Hepatocyte (in vitro differentiated cells): ENCODE results near the gene KLF1. TPM values are rescaled to one million over a fixed set of nuclear protein-coding genes. Genes with fewer than 3 reads are reported as not detected.

Experiments used
- DNase-seq: peaks from one replicate; pipeline ENCODE4 v3.0.0-alpha.2; 2016; ENCODE audit warnings: low spot score
- H2AFZ ChIP-seq: fragments of 200-600 bp; sonication (generic); 2 replicates; pipeline ENCODE4 v1.6.0; 2016; ENCODE audit warnings: antibody characterized with exemption, mild to moderate bottlenecking
- H3K27ac ChIP-seq: fragments of 200-600 bp; sonication (generic); 2 replicates; pipeline ENCODE4 v1.5.1; 2016; ENCODE audit warnings: mild to moderate bottlenecking
- H3K27me3 ChIP-seq: fragments of 200-600 bp; sonication (generic); 2 replicates; pipeline ENCODE4 v1.6.1; 2016
- H3K36me3 ChIP-seq: fragments of 200-600 bp; sonication (generic); replicated peaks from 2 replicates; pipeline ENCODE4 v1.5.1; 2016; ENCODE audit warnings: low read depth; ENCODE audit not compliant: insufficient read depth
- H3K4me1 ChIP-seq: fragments of 200-600 bp; sonication (generic); 2 replicates; pipeline ENCODE4 v1.5.1; 2016; ENCODE audit warnings: mild to moderate bottlenecking, moderate library complexity; ENCODE audit not compliant: insufficient read depth
- H3K4me2 ChIP-seq: fragments of 200-600 bp; sonication (generic); 2 replicates; pipeline ENCODE4 v1.6.0; 2016
- H3K4me3 ChIP-seq: fragments of 200-600 bp; sonication (generic); 2 replicates; pipeline ENCODE4 v1.5.1; 2016; ENCODE audit warnings: mild to moderate bottlenecking
- H3K79me2 ChIP-seq: fragments of 200-600 bp; sonication (generic); 2 replicates; pipeline ENCODE4 v1.6.0; 2017; ENCODE audit warnings: mild to moderate bottlenecking
- H3K9me2 ChIP-seq: fragments of 200-600 bp; sonication (generic); replicated peaks from 2 replicates; pipeline ENCODE4 v1.6.0; 2017; ENCODE audit warnings: mild to moderate bottlenecking; ENCODE audit not compliant: insufficient read depth
- H3K9me3 ChIP-seq: fragments of 200-600 bp; sonication (generic); 2 replicates; pipeline ENCODE4 v1.5.1; 2016; ENCODE audit warnings: low read depth, mild to moderate bottlenecking
- H4K20me1 ChIP-seq: fragments of 200-600 bp; sonication (generic); 2 replicates; pipeline ENCODE4 v1.6.0; 2016; ENCODE audit warnings: mild to moderate bottlenecking; ENCODE audit not compliant: insufficient read depth, poor library complexity, severe bottlenecking
- CTCF ChIP-seq: fragments of 200-600 bp; sonication (generic); IDR thresholded peaks from 2 replicates; pipeline ENCODE4 v1.5.1; 2016; ENCODE audit warnings: antibody characterized with exemption, mild to moderate bottlenecking; ENCODE audit not compliant: poor library complexity
- EZH2 ChIP-seq: fragments of 200-600 bp; sonication (generic); IDR thresholded peaks from 2 replicates; pipeline ENCODE4 v1.6.1; 2016; ENCODE audit warnings: antibody characterized with exemption, mild to moderate bottlenecking, borderline replicate concordance
- EZH2phosphoT487 ChIP-seq: fragments of 200-600 bp; sonication (generic); IDR thresholded peaks from one replicate; pipeline ENCODE4 v1.6.1; 2018; ENCODE audit warnings: antibody characterized with exemption, mild to moderate bottlenecking, low read depth, moderate library complexity; ENCODE audit not compliant: unreplicated experiment, severe bottlenecking
- WGBS: methylation state at CpG from one replicate; pipeline ENCODE4 v1.1.6; 2016; ENCODE audit warnings: low lambda C conversion rate; ENCODE audit errors: missing lambda C conversion rate; 5-methylcytosine and 5-hydroxymethylcytosine counted together
- polyA plus RNA-seq: library from polyadenylated mRNA; unstranded; fragments of >200 nt; fragmentation: Nextera tagmentation; extraction: Ambion mirVana; gene quantifications from 2 replicates; pipeline ENCODE4 v1.2.1, GENCODE V29; 2016
- total RNA-seq: library from RNA; depleted of rRNA; stranded (reverse); fragments of >200 nt; gene quantifications from 2 replicates; pipeline ENCODE4 v1.2.3, GENCODE V29; 2014

The KLF1 gene
- total and polyA plus RNA-seq, 2 experiments from 2014 or later, result 0.37 TPM; not detected in 1

GRCh38 chr19:12913851-12914690 is 27.1 kb upstream of the KLF1 start:
- Histone ChIP-seq H3K36me3 (no peaks in the 10 kb centered on the region), H3K79me2 (no peaks in the 10 kb centered on the region), H4K20me1 (no peaks in the 10 kb centered on the region), H3K27me3 (no peaks in the 10 kb centered on the region), H3K4me1 (peaks cover 20% of the 10 kb centered on the region), H3K27ac (peak overlapping the region; percentile 79), H3K4me2 (peak overlapping the region; percentile 61), H3K4me3 (no peak overlapping the region), H3K9me2 (no peaks in the 10 kb centered on the region), H2AFZ (no peak overlapping the region), H3K9me3 (no peaks in the 10 kb centered on the region)
- WGBS, result 74% methylated on average over 12 of the region's 12 CpGs
- DNase-seq, result no peak
- TF ChIP-seq EZH2 (no peak), EZH2phosphoT487 (no peak), CTCF (no peak)

DNA sequence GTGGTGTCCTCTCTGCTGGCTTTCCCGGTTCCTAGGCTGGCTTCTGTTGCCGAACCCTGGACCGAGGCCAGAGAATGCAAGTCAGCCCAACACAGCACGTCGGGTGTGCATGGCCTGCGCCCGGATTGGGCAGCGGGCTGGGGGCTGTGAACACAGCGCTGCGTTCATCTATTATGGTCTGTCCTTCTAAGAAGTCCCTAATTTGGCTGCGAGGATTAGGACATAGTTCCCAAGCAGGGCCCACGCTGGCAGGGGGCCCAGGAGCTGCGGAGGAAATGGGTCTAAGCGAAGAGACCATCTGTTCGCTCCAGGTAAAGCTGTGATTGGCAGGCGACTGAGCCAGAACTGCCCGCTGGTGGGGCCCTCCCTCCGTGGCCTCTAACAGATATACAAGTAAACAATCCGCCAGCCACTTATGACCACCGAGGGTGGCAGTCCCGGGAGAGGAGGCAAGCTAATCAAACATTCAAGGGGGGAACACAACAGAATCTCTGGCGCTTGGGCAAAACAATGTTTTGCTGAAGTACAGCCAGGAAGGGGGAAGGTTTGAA is 26.1 kb upstream of the KLF1 start:
- WGBS, result 21% methylated on average over 22 of the region's 22 CpGs
- Histone ChIP-seq H3K27me3 (no peaks in the 10 kb centered on the region), H2AFZ (peak overlapping the region; percentile 50), H3K4me2 (peak overlapping the region; percentile 61), H4K20me1 (no peaks in the 10 kb centered on the region), H3K9me3 (no peaks in the 10 kb centered on the region), H3K4me3 (no peak overlapping the region), H3K9me2 (no peaks in the 10 kb centered on the region), H3K79me2 (no peaks in the 10 kb centered on the region), H3K27ac (peak overlapping the region; percentile 79), H3K4me1 (peaks cover 20% of the 10 kb centered on the region), H3K36me3 (no peaks in the 10 kb centered on the region)
- peak; percentile 75 for DNase-seq
- TF ChIP-seq CTCF, result no peak
- TF ChIP-seq EZH2, result no peak
- no peak for TF ChIP-seq EZH2phosphoT487

DNA sequence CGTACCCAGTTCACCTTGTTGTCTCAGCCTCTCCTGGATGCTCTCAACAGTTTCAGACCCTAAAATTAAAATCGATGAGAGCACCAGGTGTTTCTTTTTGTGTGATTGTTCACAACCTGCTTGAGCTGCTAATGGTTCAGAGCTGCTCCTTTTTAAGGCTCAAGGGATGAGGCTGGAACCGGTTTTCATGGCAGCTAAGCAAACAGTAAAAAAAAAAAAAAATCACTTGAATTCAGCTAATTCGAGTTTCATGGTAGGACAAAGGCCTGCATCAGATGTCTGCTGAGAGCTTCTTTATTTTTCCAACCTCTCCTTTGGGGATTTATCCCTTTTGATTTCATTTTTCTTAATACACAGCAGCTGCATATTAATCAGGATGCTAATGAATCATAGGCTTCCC is 25.6 kb upstream of the KLF1 start:
- Histone ChIP-seq H3K27me3 (no peaks in the 10 kb centered on the region), H3K9me3 (no peaks in the 10 kb centered on the region), H3K4me2 (peak overlapping the region; percentile 61), H3K79me2 (no peaks in the 10 kb centered on the region), H3K9me2 (no peaks in the 10 kb centered on the region), H3K27ac (peak overlapping the region; percentile 79), H3K4me3 (no peak overlapping the region), H3K4me1 (peaks cover 20% of the 10 kb centered on the region), H4K20me1 (no peaks in the 10 kb centered on the region), H3K36me3 (no peaks in the 10 kb centered on the region), H2AFZ (no peak overlapping the region)
- no peak for TF ChIP-seq CTCF
- TF ChIP-seq EZH2, result no peak
- no peak for TF ChIP-seq EZH2phosphoT487
- 56% methylated on average over 4 of the region's 4 CpGs for WGBS
- no peak for DNase-seq
